Spleen (tissue), 7 donors: Measurements from ENCODE around the gene TFAP2B.

Experiments
- POLR2A ChIP-seq, 3 donors: fragments of 450-650 bp; IDR thresholded peaks; one replicate each; pipeline ENCODE4 v1.5.1; 2017; ENCODE audit warnings: antibody characterized with exemption in 3 of 3, mild to moderate bottlenecking in 1 of 3
- POLR2AphosphoS5 ChIP-seq, 3 donors: sonication (generic); formaldehyde crosslinking; IDR thresholded peaks; one replicate each; pipeline ENCODE4 v1.5.1; 2017; ENCODE audit warnings: antibody characterized with exemption in 3 of 3
- TF ChIP-seq, protein P1 (sequence below), 11 experiments: fragments of 200-600 bp in 7 of 11; fragments of 450-650 bp in 4 of 11; sonication (generic) in 4 of 11; IDR thresholded peaks in 8 of 11; conservative IDR thresholded peaks in 3 of 11; 1 replicate in 7 of 11; 2 replicates in 4 of 11; pipeline versions ENCODE4 v1.4.0 to v1.8.0; 2016 to 2021; ENCODE audit warnings: antibody characterized with exemption in 11 of 11, inconsistent platforms in 4 of 11, mild to moderate bottlenecking in 1 of 11
- donor health status: DM: no; HTN: no; CAD: no; lungs with moderate emphysema.
- donor health status: DM: no; HTN: no; CAD: no.
- donor health status: DM: no; HTN: no; CAD: no.

- TF ChIP-seq POLR2A (IDR thresholded peaks at IDR 0.05), result no peak
- TF ChIP-seq, protein P1, sequence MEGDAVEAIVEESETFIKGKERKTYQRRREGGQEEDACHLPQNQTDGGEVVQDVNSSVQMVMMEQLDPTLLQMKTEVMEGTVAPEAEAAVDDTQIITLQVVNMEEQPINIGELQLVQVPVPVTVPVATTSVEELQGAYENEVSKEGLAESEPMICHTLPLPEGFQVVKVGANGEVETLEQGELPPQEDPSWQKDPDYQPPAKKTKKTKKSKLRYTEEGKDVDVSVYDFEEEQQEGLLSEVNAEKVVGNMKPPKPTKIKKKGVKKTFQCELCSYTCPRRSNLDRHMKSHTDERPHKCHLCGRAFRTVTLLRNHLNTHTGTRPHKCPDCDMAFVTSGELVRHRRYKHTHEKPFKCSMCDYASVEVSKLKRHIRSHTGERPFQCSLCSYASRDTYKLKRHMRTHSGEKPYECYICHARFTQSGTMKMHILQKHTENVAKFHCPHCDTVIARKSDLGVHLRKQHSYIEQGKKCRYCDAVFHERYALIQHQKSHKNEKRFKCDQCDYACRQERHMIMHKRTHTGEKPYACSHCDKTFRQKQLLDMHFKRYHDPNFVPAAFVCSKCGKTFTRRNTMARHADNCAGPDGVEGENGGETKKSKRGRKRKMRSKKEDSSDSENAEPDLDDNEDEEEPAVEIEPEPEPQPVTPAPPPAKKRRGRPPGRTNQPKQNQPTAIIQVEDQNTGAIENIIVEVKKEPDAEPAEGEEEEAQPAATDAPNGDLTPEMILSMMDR (IDR thresholded peaks at IDR 0.05 in 8 of 11, conservative IDR thresholded peaks at IDR 0.05 in 3 of 11), result no peak
- no peak for TF ChIP-seq POLR2AphosphoS5 (IDR thresholded peaks at IDR 0.05)
Observed at GRCh38 chr6:50817646-50817950, 1.1 kb upstream of the TFAP2B start.
